UCSD-AML1 (cell line): ENCODE results near the gene CENPO.

Experiments used
- DNase-seq: peaks from one replicate; lab custom pipeline; 2025; ENCODE audit not compliant: unreplicated experiment; lab: John Stamatoyannopoulos, UW

The CENPO gene

GRCh38 chr2:24836206-24836605, 43.0 kb downstream of the CENPO start:
- no peak for DNase-seq

DNA sequence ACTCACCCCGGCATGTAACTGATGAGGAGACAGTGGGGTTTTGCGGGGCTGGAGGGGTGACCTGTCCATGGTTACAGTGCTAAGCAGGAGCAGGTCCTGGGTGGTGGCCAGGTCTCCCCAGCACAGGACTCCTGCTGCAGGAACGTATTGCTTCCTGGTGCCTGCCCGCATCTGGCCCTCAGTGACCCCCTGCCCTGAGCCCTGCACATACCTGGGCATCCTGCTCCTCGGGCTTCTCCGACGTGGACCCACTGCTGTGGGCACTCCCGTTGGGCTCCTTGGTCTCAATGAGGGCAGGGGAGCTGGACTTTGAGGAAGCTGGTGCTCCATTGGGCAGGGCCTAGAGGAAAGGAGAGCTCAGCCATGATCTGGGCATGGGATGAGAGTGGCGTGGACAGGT, 43.5 kb downstream of the CENPO start:
- no peak for DNase-seq

GRCh38 chr2:24837996-24838513, 44.8 kb downstream of the CENPO start:
- no peak for DNase-seq

GRCh38 chr2:24838541-24838940, 45.3 kb downstream of the CENPO start:
- DNase-seq: no peak

DNA sequence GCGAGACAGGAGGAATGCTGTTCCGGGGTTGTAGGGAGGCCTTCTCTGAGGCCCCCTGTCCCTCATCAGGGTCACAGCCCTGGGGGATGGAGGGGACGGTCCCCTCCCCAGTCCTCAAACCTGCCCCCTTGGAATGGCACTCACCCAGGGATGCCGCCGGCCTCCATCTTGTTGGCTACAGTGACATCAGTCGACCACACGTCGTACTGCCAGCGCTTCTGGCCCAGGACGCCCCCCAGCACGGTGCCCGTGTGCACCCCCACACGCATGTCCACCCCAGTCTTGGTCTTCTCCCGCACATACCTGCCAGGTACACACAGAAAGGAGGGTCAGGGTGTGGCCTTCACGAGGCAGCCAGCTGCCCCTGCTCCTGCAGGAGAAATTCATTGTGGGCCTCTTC, 46.5 kb downstream of the CENPO start:
- no peak for DNase-seq

- DNase-seq: no peak
These were observed 47.1 kb downstream of the CENPO start for GRCh38 chr2:24840164-24840869.

DNA sequence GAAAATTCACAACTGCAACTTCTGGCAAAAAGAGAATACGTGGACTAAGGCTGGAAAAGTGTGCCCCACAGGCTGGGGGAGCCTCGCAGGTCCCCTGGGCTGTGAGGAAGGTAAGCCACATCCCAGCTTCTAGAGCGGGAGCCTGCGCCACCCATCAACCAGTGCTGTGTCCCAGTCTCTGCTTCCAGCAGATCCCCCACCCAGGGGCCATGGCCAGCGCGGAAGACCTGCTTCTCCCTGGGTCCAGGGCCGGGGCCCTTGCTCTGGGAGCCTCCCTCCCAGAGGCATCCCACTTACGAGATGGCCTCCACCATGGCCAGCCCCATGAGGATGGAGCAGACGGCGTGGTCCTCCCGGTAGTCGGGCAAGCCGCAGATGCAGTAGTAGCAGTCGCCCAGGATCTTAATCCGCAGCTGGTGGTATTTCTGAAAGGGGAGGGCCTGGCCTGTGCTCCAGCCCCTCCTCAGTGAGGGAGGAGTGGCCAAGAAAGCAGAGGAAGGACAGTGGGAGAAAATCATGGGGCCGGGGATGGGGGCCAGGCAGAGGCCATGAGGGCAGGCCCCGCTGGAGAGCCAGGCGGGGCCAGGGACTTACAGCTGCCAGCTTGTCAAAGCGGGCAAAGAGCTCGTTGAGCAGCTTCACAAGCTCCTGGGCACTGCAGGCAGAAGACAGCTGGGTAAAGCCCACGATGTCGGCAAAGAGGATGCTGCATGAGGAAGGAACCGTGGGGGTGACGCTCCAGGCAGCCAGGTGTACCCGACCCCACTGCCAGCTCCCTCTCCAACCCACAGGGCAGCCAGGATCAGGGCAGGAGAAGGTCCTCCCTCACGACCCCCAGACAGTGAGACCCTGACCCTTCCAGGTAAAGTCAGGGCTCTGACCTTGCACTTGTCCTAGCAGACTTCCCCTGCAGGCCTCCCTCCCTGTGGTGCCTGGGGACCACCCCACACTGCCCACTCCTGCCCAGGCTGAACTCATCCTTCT, 48.0 kb downstream of the CENPO start:
- no peak for DNase-seq

DNA sequence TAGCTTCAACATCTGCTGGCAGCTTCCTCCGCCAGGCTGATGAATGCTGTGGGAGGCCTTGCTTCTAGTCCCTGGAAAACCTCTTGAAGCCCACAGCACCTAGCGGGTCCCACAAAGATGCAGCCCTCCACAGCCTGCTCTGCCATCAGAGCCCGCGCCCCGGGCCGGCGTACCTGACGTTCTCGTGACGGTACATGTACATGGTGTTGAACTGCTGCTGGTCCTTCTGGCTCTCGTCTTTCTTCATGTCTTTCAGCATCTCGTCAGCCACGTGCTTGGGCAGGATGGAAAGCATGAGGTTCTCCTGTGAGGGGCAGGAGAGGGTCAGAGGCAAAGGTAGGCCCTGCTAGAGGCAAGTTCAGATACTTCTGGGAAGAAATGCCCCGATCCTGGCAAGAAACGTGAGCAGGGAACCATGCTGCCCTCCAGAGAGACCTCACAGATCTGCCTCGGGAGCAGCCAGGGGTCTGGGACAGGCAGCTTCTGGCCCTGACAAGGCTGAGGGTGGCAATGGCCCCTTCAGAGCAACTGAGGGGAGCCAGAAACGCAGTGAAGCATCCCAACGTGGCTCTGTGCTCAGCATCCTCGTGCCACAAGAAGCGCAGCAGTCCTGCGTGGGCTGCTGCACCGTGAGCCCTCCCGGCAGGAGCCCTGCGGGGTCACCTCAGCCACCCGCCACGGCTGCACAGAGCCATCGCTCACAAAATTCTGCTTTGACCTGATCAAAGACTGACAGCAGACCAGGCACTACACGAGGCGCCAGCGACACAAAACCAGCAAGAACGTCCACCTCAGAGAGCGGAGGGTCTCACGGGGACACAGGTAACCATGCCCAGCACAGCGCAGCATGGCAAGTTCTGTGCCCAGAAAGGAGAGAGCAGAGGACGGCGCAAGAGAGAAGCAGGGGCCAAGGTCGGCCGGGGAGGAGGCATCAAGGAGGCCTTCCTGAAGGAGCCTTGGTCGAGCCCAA, 49.1 kb downstream of the CENPO start:
- no peak for DNase-seq

- no peak for DNase-seq
These were observed 50.2 kb downstream of the CENPO start for GRCh38 chr2:24843330-24843860.

DNA sequence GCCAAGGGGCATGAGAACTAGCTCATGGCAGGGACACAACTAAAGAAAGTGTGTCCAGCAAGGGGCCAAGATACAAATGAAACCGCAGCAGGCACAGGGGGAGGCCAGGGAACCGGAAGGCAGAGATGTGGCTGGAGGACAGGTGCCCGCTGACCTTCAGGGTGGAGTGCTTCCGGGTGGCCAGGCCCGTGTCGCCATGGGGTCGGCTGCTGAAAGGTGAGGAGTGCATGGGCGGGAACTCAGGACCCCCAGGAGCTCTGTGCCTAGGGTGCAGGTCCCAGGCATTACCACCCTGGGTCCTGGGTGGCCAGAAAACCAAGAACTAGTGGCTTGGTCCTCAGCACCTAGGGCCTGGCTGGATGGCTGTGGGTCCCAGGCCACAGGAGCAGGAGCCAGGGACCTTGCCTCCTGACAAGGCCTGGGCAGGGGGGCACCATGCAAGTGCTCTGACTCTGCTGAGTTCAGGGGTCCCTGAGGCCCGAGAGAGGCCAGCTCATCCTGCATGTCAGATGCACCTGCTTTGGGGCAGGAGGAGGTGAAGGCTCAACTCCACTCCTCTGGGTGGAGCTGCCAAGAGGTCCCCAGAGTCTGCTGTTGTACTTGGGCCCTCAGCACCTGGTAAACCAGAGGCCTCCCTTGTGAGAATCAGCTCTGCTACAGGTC, 50.9 kb downstream of the CENPO start:
- DNase-seq: no peak

DNA sequence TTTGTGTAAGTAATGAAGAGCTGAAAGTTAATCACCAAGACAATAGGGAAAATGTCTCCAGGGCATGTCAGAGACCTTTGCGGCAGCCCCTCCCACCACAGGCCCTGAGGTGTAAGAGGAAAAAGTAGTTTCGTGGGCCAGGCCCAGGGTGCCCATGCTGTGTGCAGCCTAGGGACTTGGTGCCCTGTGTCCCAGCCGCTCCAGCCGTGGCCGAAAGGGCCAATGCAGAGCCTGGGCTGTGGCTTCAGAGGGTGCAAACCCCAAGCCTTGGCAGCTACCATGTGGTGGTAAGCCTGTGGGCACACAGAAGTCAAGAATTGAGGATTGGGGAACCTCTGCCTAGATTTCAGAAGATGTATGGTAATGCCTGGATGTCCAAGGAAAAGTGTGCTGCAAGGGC, 52.5 kb downstream of the CENPO start:
- DNase-seq: no peak

DNA sequence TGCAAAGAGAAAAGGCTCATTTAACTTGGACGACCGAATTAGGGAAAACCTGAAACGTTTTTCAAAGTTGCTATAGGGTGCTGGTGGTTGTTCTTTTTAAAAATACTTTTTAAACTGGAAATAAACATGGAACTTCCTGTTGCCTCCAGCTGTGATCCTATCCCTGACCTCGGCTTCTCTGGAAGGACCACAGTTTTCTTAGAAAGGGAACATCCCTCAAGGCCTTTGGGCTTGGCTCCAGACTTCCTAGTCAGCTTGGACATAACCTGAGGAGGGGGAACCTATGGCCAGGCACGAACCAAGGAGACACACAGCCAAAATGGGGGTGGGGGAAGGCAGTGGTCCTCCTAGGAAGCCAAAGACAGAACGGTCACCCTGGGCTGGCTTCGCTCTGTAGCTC, 57.7 kb downstream of the CENPO start:
- no peak for DNase-seq

GRCh38 chr2:24852026-24852425, 58.8 kb downstream of the CENPO start:
- DNase-seq: no peak

DNA sequence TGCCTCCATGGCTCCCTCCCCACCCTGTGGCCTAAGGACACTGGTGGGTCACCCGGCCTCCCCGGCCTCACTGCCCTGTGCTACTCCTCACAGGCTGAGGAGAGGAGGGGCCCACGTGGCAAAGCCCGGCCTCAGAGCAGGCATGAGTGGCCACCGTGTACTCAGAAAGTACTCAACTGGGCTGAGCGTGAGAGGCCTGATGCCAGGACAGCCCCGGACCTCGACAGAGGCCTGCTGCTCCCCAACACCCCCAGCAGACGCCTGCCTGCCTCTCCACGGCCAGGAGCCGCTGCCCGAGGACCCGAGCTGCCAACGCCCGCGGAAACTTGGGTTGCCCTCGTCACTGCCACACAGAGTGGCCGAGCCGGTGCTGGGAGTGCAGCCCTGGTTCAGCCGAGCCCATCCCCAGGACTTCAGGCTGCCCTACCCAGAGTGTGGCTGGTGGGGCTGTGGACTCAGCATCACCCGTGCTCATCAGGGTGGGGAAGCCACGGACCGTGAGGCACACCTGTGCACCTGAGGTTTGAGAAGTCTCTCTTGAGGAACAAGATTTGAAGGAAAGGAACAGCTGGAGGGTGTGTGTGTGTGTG, 59.3 kb downstream of the CENPO start:
- DNase-seq: no peak

- no peak for DNase-seq
These were observed 59.8 kb downstream of the CENPO start for GRCh38 chr2:24853046-24853445.

- no peak for DNase-seq
These were observed 60.8 kb downstream of the CENPO start for GRCh38 chr2:24853996-24854395.

- no peak for DNase-seq
These were observed 61.9 kb downstream of the CENPO start for GRCh38 chr2:24855022-24855622.

- DNase-seq: no peak
These were observed 62.5 kb downstream of the CENPO start for GRCh38 chr2:24855726-24856125.

DNA sequence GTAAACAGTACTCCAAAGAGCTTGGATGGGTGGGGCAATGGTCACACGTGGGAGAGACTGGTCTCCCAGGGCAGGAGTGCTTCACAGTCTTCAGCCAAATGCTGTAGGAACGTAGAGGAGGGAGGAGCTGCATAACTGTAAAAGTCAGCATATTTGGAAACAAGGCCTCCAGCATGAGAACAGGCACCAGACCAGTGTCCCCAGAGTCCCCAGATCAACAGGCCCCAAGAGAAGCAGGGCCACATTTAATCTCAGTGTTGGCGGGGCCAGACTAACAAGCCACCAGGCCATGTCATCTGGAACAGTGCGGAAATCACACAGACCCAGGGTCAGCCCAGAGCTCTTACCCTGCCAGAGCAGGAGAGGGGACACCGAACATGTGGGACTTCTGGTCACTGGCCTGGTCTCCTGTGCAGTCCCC, 63.6 kb downstream of the CENPO start:
- DNase-seq: no peak
